ENCODE data around the gene CDCA7L.
"Not testable (repeated sequence)": the region's sequence is repeated elsewhere in the genome, so short reads cannot be mapped to it uniquely, and the experiment has no call there.

Gene CDCA7L

DNA sequence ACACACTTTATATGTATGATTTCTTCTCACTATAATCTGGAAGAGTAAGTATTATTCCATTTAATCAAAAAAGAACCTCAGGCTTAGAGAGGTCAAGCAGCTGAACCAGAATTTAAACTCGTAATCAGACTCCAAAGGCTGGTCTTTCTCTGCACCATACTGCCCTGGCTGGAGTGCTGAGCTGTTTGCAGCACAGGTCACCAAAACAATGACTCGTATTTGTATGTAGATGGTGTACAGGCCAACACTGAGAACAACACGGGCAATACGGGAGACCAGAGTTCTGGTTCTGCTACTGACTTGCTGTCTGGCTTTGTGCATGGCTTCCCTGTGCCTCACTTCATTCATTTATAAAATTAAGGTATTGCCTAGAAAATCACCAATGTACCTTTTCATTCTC, 57.9 kb downstream of the CDCA7L start:
- H3K27ac ChIP-seq (replicated peaks): no peak overlapping the region
- no peak for DNase-seq (ENCODE audit: low read depth in 1 of 2, low spot score in 1 of 2)
- H3K4me3 ChIP-seq (replicated peaks; ENCODE audit: insufficient read depth, low read length): no peak overlapping the region
- TF ChIP-seq, protein P1, sequence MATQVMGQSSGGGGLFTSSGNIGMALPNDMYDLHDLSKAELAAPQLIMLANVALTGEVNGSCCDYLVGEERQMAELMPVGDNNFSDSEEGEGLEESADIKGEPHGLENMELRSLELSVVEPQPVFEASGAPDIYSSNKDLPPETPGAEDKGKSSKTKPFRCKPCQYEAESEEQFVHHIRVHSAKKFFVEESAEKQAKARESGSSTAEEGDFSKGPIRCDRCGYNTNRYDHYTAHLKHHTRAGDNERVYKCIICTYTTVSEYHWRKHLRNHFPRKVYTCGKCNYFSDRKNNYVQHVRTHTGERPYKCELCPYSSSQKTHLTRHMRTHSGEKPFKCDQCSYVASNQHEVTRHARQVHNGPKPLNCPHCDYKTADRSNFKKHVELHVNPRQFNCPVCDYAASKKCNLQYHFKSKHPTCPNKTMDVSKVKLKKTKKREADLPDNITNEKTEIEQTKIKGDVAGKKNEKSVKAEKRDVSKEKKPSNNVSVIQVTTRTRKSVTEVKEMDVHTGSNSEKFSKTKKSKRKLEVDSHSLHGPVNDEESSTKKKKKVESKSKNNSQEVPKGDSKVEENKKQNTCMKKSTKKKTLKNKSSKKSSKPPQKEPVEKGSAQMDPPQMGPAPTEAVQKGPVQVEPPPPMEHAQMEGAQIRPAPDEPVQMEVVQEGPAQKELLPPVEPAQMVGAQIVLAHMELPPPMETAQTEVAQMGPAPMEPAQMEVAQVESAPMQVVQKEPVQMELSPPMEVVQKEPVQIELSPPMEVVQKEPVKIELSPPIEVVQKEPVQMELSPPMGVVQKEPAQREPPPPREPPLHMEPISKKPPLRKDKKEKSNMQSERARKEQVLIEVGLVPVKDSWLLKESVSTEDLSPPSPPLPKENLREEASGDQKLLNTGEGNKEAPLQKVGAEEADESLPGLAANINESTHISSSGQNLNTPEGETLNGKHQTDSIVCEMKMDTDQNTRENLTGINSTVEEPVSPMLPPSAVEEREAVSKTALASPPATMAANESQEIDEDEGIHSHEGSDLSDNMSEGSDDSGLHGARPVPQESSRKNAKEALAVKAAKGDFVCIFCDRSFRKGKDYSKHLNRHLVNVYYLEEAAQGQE (IDR thresholded peaks at IDR 0.05; ENCODE audit: insufficient replicate concordance, low read depth): no peak
- TF ChIP-seq POLR2AphosphoS5 (IDR thresholded peaks at IDR 0.05; ENCODE audit: low read depth) (no peak), GABPA (IDR thresholded peaks at IDR 0.05; ENCODE audit: low read depth) (no peak), SPI1 (IDR thresholded peaks at IDR 0.05; ENCODE audit: borderline replicate concordance, low read depth) (no peak)
- TF ChIP-seq, protein P2, sequence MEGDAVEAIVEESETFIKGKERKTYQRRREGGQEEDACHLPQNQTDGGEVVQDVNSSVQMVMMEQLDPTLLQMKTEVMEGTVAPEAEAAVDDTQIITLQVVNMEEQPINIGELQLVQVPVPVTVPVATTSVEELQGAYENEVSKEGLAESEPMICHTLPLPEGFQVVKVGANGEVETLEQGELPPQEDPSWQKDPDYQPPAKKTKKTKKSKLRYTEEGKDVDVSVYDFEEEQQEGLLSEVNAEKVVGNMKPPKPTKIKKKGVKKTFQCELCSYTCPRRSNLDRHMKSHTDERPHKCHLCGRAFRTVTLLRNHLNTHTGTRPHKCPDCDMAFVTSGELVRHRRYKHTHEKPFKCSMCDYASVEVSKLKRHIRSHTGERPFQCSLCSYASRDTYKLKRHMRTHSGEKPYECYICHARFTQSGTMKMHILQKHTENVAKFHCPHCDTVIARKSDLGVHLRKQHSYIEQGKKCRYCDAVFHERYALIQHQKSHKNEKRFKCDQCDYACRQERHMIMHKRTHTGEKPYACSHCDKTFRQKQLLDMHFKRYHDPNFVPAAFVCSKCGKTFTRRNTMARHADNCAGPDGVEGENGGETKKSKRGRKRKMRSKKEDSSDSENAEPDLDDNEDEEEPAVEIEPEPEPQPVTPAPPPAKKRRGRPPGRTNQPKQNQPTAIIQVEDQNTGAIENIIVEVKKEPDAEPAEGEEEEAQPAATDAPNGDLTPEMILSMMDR (IDR thresholded peaks at IDR 0.05; ENCODE audit: insufficient read depth, low read length): no peak
- no peaks in the 10 kb centered on the region for H3K27me3 ChIP-seq (ENCODE audit: insufficient read depth, poor library complexity, severe bottlenecking)

DNA sequence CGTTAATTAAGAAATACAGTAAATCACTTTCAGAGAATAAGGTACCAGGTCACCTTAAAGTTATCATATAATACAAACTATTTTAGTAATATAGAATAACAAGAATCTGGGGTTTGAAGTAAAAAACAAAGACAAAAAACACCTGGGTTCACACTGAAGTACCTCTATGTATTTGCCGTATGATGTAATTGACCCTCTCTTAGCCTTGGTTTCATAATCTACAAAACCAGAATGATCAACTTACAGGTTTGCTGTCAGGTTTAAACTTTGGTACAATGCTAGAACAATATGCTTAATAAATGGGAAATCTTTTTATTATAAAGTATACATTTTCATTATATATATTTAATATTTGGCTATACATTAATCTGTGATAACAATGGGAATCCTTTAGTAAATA, 58.3 kb downstream of the CDCA7L start:
- H3K4me3 ChIP-seq (replicated peaks; ENCODE audit: insufficient read depth, low read length): no peak overlapping the region
- no peaks in the 10 kb centered on the region for H3K27me3 ChIP-seq (ENCODE audit: insufficient read depth, poor library complexity, severe bottlenecking)
- TF ChIP-seq, protein P1 (IDR thresholded peaks at IDR 0.05; ENCODE audit: insufficient replicate concordance, low read depth): no peak
- TF ChIP-seq SPI1 (IDR thresholded peaks at IDR 0.05; ENCODE audit: borderline replicate concordance, low read depth) (no peak), GABPA (IDR thresholded peaks at IDR 0.05; ENCODE audit: low read depth) (no peak), POLR2AphosphoS5 (IDR thresholded peaks at IDR 0.05; ENCODE audit: low read depth) (no peak)
- no peak overlapping the region for H3K27ac ChIP-seq (replicated peaks)
- no peak for DNase-seq (ENCODE audit: low read depth in 1 of 2, low spot score in 1 of 2)

DNA sequence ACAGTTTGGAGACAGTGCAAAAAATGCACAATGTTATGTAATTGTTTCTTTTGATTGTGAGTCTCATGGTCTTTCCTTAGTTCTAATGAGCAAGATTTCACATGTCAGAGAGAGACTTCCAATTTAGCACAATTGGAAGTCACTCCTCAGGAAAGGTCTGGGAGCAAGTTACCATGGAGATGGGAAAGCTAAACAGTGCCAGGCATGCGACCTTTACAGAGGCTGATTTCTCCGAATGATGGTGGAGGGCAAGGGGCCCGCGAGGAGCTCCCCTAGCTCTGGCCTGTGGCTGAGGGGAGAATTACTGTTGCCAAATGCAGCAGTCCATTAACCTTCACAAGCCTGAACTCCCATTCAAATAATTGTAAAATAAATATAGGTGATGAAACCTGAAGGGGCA, 59.3 kb downstream of the CDCA7L start:
- TF ChIP-seq, protein P1 (IDR thresholded peaks at IDR 0.05; ENCODE audit: insufficient replicate concordance, low read depth): no peak
- Histone ChIP-seq H3K27ac (replicated peaks) (no peak overlapping the region), H3K27me3 (ENCODE audit: insufficient read depth, poor library complexity, severe bottlenecking) (no peaks in the 10 kb centered on the region), H3K4me3 (replicated peaks; ENCODE audit: insufficient read depth, low read length) (no peak overlapping the region)
- no peak for DNase-seq (ENCODE audit: low read depth in 1 of 2, low spot score in 1 of 2)

DNA sequence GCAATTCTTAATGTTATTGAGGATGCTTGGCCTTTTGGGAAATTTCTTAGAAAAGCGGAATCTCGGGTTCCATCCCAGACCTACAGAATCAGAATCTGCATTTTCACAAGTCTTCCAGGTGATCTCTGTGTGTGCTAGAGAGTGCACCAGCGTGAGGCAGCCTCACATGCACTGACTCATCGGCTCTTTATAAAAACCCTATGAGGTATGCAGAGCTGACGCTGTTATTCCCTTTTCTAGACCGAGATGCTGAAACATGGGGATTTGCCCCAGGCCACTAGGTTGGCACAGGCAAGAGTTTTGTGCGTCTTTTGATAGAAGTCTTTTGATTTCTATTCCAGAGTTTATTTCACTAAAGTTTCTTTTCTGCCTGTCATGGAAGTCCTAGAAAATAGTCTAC, 61.2 kb downstream of the CDCA7L start:
- Histone ChIP-seq H3K27me3 (ENCODE audit: insufficient read depth, poor library complexity, severe bottlenecking) (no peaks in the 10 kb centered on the region), H3K4me3 (replicated peaks; ENCODE audit: insufficient read depth, low read length) (no peak overlapping the region), H3K27ac (replicated peaks) (no peak overlapping the region)
- TF ChIP-seq GABPA (IDR thresholded peaks at IDR 0.05; ENCODE audit: low read depth) (no peak), POLR2AphosphoS5 (IDR thresholded peaks at IDR 0.05; ENCODE audit: low read depth) (no peak), SPI1 (IDR thresholded peaks at IDR 0.05; ENCODE audit: borderline replicate concordance, low read depth) (no peak)
- TF ChIP-seq, protein P2 (IDR thresholded peaks at IDR 0.05; ENCODE audit: insufficient read depth, low read length): no peak
- TF ChIP-seq, protein P1 (IDR thresholded peaks at IDR 0.05; ENCODE audit: insufficient replicate concordance, low read depth): no peak
- DNase-seq (ENCODE audit: low read depth in 1 of 2, low spot score in 1 of 2): no peak

DNA sequence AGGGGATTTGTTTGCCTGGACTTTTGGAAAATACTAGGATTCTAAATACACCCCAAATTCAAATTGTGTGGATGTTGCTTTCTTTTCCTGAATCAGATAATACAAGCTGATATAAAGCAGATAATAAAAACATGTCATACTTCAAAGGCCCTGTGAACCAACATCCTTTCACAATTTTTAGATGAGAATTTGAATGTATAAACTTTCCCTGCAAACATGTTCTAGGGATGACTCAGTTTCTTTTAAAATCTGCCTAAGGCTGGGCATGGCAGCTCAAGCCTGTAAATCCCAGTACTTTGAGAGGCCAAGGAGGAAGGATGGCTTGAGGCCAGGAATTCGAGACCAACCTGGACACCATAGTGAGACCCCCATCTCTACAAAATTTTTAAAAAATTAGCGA, 62.2 kb downstream of the CDCA7L start:
- not testable (repeated sequence) for H3K4me3 ChIP-seq (replicated peaks; ENCODE audit: insufficient read depth, low read length); H3K27me3 ChIP-seq (ENCODE audit: insufficient read depth, poor library complexity, severe bottlenecking); DNase-seq (ENCODE audit: low read depth in 1 of 2, low spot score in 1 of 2); H3K27ac ChIP-seq (replicated peaks)
